Pancreas (tissue), 10 donors: ENCODE data around the gene AURKA. TPM values are rescaled to one million over a fixed set of nuclear protein-coding genes. Genes with fewer than 3 reads are reported as not detected.

Experiments used
- ATAC-seq, 4 donors: fragments of 200-7000 bp; cut with Tn5 transposase; one replicate each; pipeline versions ENCODE4 v1.8.0 to v1.9.1; 2020; ENCODE audit warnings: mild to moderate bottlenecking in 4 of 4, moderate library complexity in 4 of 4
- DNase-seq, 6 donors: peaks; one replicate each; pipeline ENCODE4 v3.0.0-alpha.2; 2020
- FAIRE-seq: peaks from 2 replicates; lab custom pipeline; 2012; peaks lifted over from hg19 to GRCh38; lab: Jason Lieb, UNC
- H3K27ac ChIP-seq, 4 donors: fragments of 200-600 bp; sonication (generic); 1 replicate in 3 of 4; 2 replicates in 1 of 4; pipeline versions ENCODE4 v1.5.0 to v1.8.0; 2020
- H3K27me3 ChIP-seq, 4 donors: fragments of 200-600 bp; one replicate each; pipeline ENCODE4 v1.8.0; 2021
- H3K36me3 ChIP-seq, 3 donors: fragments of 200-600 bp; sonication (generic) in 1 of 3; one replicate each; pipeline versions ENCODE4 v1.5.0 to v1.8.0; 2020 to 2021
- H3K4me1 ChIP-seq, 3 donors: fragments of 200-600 bp; one replicate each; pipeline ENCODE4 v1.8.0; 2021
- H3K4me3 ChIP-seq, 4 donors: fragments of 200-600 bp; sonication (generic) in 2 of 4; one replicate each; pipeline versions ENCODE4 v1.5.0 to v1.8.0; 2020 to 2021
- H3K9me3 ChIP-seq, 4 donors: fragments of 200-600 bp; one replicate each; pipeline ENCODE4 v1.8.0; 2021
- WGBS, 2 donors: extraction: QIAGEN DNeasy Blood & Tissue Kit; methylation state at CpG; one replicate each; pipeline ENCODE4 v1.1.7; 2013; 5-methylcytosine and 5-hydroxymethylcytosine counted together
- intact Hi-C, 3 donors: fragments of 100-400 bp; cut with DNase I; formaldehyde crosslinking; loops; one replicate each; pipeline versions ENCODE4 v1.11.1 to v1.14.2; 2022
- polyA plus RNA-seq, 2 donors: library from polyadenylated mRNA; stranded (reverse); fragments of 200-250 nt; gene quantifications; one replicate each; pipeline ENCODE4 v1.2.3, GENCODE V29; 2013
- total RNA-seq, 6 donors: library from RNA; stranded (reverse); fragmentation: NEBNext Ultra II Directional in 4 of 6; extraction: Animal tissue kit (Norgen Biotek cat#: 25700) in 4 of 6; gene quantifications; one replicate each; pipeline versions ENCODE4 v1.2.1 to v1.2.4, GENCODE V29; 2021 to 2023
- TF ChIP-seq, protein P1 (sequence below), 4 donors: fragments of 200-600 bp; sonication (generic) in 3 of 4; IDR thresholded peaks; one replicate each; pipeline versions ENCODE4 v1.5.0 to v1.8.0; 2021; ENCODE audit warnings: antibody characterized with exemption in 4 of 4
- donor health status: healthy with polysubstance abuse.
- donor health status: DM: no; HTN: no; CAD: no; lungs with moderate emphysema.
- donor health status: DM: no; HTN: no; CAD: no.
- donor health status: control.
- donor health status: control.
- donor health status: Bipolar disorder and iron deficiency.
- donor health status: DM: yes; HTN: yes; CAD: no.
- donor health status: DM: no; HTN: no; CAD: no.
- donor health status: DM: no; HTN: no; CAD: no.
- donor health status: DM: yes; HTN: yes; CAD: no.

Gene AURKA
- total and polyA plus RNA-seq, 8 donors: 0.51 to 1.9 (median 0.91) TPM

DNA sequence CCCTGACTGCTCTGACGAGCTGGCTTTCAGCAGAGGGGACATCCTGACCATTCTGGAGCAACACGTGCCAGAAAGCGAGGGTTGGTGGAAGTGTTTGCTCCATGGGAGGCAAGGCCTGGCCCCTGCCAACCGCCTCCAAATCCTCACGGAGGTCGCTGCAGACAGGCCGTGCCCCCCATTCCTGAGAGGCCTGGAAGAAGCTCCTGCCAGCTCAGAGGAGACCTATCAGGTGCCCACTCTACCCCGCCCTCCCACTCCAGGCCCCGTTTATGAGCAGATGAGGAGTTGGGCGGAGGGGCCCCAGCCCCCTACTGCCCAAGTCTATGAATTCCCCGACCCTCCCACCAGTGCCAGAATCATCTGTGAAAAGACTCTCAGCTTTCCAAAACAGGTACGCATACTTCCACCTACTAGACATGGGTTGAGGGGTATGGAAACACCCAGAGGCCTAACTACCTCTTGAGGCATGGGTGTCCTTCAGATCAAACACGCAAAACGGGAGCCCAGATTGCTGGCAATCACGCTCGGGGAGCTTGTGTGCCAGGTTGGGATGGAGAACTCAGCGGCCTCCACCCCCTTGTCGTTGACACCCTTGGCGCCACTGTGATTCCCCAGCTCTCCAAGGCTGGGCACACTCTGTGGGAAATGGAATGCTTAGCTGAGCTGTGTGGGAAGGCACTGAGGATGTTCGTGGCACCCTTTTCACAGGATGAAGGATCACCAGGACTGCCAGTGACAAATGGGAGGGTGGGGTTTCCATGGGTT lies 45.4 kb upstream of the AURKA start:
- no peaks in the 10 kb centered on the region for H3K27me3 ChIP-seq
- H3K9me3 ChIP-seq: no peaks in the 10 kb centered on the region
- DNase-seq (no peak), ATAC-seq (no peak), FAIRE-seq (no peak)
- no peak overlapping the region for H3K27ac ChIP-seq
- H3K4me1 ChIP-seq: no peaks in the 10 kb centered on the region
- no peaks in the 10 kb centered on the region for H3K36me3 ChIP-seq
- intact Hi-C loops: no loop called here
- TF ChIP-seq, protein P1, sequence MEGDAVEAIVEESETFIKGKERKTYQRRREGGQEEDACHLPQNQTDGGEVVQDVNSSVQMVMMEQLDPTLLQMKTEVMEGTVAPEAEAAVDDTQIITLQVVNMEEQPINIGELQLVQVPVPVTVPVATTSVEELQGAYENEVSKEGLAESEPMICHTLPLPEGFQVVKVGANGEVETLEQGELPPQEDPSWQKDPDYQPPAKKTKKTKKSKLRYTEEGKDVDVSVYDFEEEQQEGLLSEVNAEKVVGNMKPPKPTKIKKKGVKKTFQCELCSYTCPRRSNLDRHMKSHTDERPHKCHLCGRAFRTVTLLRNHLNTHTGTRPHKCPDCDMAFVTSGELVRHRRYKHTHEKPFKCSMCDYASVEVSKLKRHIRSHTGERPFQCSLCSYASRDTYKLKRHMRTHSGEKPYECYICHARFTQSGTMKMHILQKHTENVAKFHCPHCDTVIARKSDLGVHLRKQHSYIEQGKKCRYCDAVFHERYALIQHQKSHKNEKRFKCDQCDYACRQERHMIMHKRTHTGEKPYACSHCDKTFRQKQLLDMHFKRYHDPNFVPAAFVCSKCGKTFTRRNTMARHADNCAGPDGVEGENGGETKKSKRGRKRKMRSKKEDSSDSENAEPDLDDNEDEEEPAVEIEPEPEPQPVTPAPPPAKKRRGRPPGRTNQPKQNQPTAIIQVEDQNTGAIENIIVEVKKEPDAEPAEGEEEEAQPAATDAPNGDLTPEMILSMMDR (IDR thresholded peaks at IDR 0.05): no peak
- H3K4me3 ChIP-seq: no peak overlapping the region
- WGBS, 2 donors: 76 to 81% methylated on average over 20 of the region's 20 CpGs

DNA sequence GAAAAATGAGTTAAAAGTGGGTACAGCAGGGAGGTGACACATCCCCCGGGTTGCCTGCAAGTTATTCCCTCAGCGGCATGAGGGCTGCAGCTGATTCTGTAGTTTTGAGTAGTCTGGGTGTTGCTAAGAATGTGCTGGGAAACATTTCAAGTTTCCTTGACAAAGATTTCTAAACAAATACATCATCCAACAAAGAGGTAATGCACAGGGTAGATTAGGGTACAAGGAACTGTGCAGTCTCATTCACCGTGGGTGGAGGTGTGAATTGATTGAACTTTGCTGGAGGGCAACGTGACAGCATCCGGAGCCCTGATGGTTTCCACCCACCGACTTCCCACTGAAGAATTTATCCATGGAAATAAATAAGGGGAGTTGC lies 41.9 kb upstream of the AURKA start:
- no peak overlapping the region for H3K27ac ChIP-seq

DNA sequence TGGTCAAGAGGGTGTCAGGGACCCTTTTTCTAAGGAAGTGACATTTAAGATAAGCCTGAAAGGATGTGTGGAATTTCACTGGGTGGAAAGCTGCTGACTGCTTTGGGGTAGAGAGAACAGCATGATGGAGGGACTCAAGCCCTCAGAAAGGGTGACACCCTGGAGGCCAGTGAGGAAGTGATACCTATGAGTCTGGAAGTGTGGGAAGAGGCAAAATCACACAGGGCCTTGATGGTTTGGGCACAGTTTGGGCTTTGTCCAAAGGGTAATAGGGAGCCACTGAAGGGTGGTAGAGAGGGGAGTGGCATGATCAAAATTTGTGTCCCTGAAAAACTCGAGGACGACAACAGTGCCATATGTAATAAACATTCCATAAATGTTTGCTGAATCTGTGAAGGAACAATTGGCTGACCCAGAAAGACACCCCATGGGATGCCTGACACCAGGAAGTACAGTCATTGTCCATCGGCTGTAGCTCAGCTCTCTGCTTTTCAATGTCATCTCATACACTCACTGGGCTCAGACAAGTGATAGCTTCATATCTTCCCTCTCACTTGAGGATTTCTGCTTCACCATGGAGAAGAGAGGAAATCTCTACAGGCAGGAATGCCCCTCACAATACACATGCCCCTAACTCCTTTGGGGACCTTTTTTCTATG lies 41.3 kb upstream of the AURKA start:
- Histone ChIP-seq H3K27me3 (no peaks in the 10 kb centered on the region), H3K27ac (no peak overlapping the region), H3K4me3 (no peak overlapping the region), H3K4me1 (no peaks in the 10 kb centered on the region), H3K9me3 (no peaks in the 10 kb centered on the region), H3K36me3 (no peaks in the 10 kb centered on the region)
- DNase-seq: peak in 1 of 6 donors; percentile 4
- no peak for FAIRE-seq
- WGBS, 2 donors: 49 to 67% methylated on average over 3 of the region's 3 CpGs
- no peak for ATAC-seq
- TF ChIP-seq, protein P1 (IDR thresholded peaks at IDR 0.05): no peak
- intact Hi-C loops: no loop called here

More for the DNA sequence above, 41.9 kb upstream of the AURKA start:
- no peak for FAIRE-seq
- no peaks in the 10 kb centered on the region for H3K27me3 ChIP-seq
- H3K4me1 ChIP-seq: no peaks in the 10 kb centered on the region
- H3K36me3 ChIP-seq: no peaks in the 10 kb centered on the region
- 52 to 57% methylated on average over 6 of the region's 6 CpGs for WGBS, 2 donors
- intact Hi-C loops: no loop called here
- ATAC-seq: no peak
- no peak for DNase-seq
- TF ChIP-seq, protein P1 (IDR thresholded peaks at IDR 0.05): no peak
- no peak overlapping the region for H3K4me3 ChIP-seq
- H3K9me3 ChIP-seq: no peaks in the 10 kb centered on the region

DNA sequence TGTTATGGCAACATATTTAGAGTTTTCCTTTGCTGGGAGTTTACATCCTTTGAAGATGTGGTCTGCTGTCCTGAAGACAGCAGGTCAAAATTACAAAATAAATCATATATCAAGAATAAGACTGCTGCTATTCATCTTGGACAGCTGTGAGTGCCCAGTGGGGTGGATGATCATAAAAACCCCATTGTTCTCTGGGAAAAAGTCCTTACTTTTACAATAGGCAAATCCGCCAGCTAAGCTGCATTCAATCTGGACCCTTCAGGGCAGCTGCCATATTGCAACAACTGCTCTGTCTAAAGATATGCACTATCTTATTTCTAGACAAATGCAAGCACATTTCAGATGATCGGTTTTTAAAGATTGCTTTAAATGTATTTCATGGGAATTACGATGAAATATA lies 39.5 kb upstream of the AURKA start:
- no peaks in the 10 kb centered on the region for H3K9me3 ChIP-seq
- 70 to 80% methylated on average over 3 of the region's 3 CpGs for WGBS, 2 donors
- no peak for ATAC-seq
- H3K27me3 ChIP-seq: no peaks in the 10 kb centered on the region
- no peak for FAIRE-seq
- no peaks in the 10 kb centered on the region for H3K36me3 ChIP-seq
- TF ChIP-seq, protein P1 (IDR thresholded peaks at IDR 0.05): no peak
- no peaks in the 10 kb centered on the region for H3K4me1 ChIP-seq
- no peak overlapping the region for H3K27ac ChIP-seq
- H3K4me3 ChIP-seq: no peak overlapping the region
- no peak for DNase-seq
- intact Hi-C loops: no loop called here

DNA sequence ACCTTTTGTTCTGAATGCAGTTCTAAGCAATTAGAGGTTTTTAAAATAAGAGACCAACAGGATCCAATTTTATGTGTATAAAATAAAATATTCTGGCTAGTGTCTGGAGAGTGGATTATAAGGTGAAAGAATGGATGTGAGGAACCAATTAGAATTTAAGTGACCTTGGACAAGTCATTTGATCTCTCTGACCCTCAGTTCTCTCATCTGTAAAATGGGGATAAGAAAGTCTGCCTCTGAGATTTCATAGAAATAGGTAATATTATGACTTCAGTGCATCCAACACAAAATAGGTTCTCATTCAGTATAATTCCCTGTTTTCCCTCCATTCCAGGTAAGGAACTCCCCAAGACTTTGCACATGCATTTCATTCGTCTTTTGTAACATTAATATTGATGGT lies 38.9 kb upstream of the AURKA start:
- Histone ChIP-seq H3K27ac (no peak overlapping the region), H3K36me3 (no peaks in the 10 kb centered on the region)

More for the DNA sequence above, 38.9 kb upstream of the AURKA start:
- WGBS, 2 donors: 59 to 68% methylated on average over 1 of the region's 1 CpG
- no peak for DNase-seq
- FAIRE-seq: no peak
- intact Hi-C loops: no loop called here
- Histone ChIP-seq H3K4me1 (no peaks in the 10 kb centered on the region), H3K9me3 (no peaks in the 10 kb centered on the region), H3K27me3 (no peaks in the 10 kb centered on the region), H3K4me3 (no peak overlapping the region)
- TF ChIP-seq, protein P1 (IDR thresholded peaks at IDR 0.05): no peak
- no peak for ATAC-seq
